Jurkat, Clone E6-1 (cell line): Measurements from ENCODE around the gene HPSE.
"Not testable (repeated sequence)": the region's sequence is repeated elsewhere in the genome, so short reads cannot be mapped to it uniquely, and the experiment has no call there.

ENCODE experiments used
- DNase-seq: peaks from one replicate; pipeline ENCODE4 v3.0.0-alpha.2; 2011; ENCODE audit warnings: low read depth, low spot score
- H3K4me3 ChIP-seq: 2 replicates; pipeline ENCODE4 v1.5.1; 2011; ENCODE audit warnings: mild to moderate bottlenecking, low read length, control low read depth, moderate library complexity

Gene HPSE

DNA sequence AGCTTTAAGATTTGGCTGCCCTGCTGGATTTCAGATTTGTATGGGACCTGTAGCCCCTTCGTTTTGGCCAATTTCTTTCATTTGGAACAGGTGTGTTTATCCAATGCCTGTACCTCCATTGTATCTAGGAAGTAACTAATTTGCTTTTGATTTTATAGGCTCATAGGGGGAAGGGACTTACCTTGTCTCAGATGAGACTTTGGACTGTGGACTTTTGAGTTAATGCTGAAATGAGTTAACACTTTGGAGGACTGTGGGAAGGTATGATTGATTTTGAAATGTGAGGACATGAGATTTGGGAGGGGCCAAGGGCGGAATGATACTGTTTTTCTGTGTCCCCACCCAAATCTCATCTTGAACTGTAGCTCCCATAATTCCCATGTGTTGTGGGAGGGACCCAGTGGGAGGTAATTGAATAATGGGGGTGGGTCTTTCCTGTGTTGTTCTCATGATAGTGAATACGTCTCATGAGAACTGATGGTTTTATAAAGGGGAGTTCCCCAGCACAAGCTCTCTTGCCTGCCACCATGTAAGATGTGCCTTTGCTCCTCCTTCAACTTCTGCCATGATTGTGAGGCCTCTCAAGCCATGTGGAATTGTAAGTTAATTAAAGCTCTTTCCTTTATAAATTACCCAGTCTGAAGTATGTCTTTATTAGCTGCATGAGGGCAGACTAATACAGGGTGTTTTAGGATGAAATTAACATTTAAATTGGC, 44.4 kb downstream of the HPSE start:
- not testable (repeated sequence) for DNase-seq

DNA sequence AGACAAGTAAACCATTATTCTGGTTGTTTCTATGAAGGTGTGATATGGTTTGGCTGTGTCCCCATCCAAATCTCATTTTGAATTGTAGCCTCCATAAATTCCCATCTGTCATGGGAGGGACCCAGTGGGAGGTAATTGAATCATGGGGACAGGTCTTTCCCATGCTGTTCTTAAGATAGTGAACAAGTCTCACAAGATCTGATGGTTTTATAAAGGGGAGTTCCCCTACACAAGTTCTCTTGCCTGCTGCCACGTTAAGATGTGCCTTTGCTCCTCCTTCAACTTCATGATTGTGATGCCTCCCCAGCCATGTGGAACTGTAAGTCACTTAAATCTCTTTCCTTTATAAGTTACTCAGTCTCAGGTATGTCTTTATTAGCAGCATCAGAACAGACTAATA, 46.3 kb downstream of the HPSE start:
- not testable (repeated sequence) for H3K4me3 ChIP-seq, DNase-seq

More for the DNA sequence above, 44.4 kb downstream of the HPSE start:
- not testable (repeated sequence) for H3K4me3 ChIP-seq

DNA sequence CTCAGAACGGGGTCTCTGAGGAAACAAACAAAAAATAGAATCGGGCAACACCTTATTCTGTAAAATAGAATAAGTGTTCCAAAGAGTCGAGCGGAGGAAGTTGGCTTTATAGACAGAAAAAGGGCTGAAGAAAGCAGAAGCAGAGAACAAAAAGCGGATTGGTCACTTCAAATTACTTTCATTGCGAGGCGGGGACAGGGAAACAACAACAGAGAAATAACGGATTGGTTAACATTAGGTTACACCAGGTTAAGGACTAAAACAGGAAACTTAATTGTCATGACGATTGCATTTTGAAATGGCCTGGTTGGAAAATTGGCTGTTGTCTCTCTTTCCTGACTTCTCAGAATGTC, 49.6 kb downstream of the HPSE start:
- H3K4me3 ChIP-seq: peak overlapping the region; percentile 72
- DNase-seq: no peak

GRCh38 chr4:83284193-83285054, 50.2 kb downstream of the HPSE start, which contains the start of gene COQ2:
TSS of gene COQ2 (minus strand) at chr4:83284798. CDS start at chr4:83284764, 34 bp downstream.
- DNase-seq: peak; percentile 82
- H3K4me3 ChIP-seq: peak within 1 kb of the TSS; percentile 72

DNA sequence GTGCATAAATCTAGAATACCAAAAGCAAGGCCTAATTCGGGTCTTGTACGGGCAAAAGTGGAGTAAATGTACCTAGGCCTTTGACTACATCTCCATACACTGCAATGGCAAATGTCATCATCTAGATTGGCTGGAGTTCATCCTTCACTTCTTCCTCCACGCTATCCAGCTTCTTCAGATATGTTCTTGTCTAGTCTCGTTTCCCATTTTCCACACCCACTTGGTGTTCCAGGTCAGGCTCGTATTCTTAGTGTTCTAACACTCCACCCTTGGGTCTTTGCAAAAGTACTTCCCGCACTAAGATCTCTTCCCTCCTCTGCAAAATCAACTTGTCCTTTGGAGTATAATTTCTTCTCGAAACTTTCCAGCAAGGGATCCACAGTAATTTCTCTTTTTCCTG, 51.5 kb downstream of the HPSE start:
- no peak for DNase-seq
- no peak overlapping the region for H3K4me3 ChIP-seq

DNA sequence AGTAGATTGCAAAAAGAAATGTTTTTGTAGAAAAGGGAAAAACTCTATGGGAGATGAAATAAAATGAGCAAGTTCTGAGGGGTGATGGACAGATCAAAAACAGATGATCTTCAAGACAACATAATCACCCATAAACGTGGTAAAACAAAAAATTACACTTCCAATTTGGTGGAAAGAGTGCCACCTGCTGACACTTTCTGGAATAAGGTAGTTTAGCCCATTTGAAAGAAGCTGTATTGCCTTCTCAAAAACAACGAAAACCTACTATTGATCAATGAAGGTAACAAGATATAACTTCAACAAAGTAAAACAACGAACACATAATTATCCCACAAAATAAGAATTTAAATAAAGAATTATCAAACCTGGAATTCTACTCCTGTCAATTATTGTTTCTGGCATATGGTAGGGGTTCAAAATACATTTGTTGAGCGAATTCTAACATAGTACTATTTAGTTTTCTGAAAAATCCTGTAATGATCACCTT, 52.6 kb downstream of the HPSE start:
- H3K4me3 ChIP-seq: no peak overlapping the region
- DNase-seq: peak; percentile 72

DNA sequence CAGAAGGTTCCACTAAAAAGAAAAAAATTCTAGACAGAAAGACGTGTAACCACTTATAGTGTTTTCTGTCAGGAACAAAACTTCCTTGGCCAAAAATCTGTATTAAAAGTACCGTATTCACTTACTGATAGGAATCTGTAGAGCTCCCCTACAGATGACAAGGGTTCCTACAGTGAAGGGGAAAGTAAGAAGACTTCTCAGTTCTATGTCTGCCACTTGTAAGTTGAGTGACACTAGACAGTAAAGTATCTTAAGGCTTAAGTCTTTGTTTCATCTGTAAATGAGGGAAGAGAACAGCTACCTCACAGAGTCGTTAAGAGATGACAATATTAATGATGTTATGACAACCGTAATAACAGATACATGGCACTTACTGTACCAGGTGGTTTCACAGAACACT, 53.3 kb downstream of the HPSE start:
- peak; percentile 23 for DNase-seq
- no peak overlapping the region for H3K4me3 ChIP-seq

- no peak overlapping the region for H3K4me3 ChIP-seq
- peak; percentile 48 for DNase-seq
Measured at GRCh38 chr4:83276299-83277040, 58.2 kb downstream of the HPSE start.

GRCh38 chr4:83273926-83274325, 60.7 kb downstream of the HPSE start:
- not testable (repeated sequence) for DNase-seq, H3K4me3 ChIP-seq

DNA sequence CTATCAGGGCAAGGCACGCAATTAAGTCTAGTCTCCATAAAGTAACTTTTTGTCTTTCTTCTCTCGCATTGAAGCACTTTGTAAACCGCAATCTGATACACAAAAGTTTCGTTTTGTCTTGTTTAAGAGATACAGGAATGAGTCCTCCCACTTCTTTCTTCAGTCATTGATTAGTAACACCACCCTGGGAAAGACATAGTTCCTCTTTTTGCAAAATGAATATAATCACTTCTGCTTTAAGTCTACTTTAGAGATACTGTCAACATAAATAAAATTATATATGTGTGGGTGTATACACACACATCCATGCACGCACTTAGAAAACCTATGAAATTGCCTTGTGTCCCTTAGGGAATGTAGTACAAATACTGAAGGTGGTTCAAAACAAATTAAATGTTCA, 61.7 kb downstream of the HPSE start:
- H3K4me3 ChIP-seq: no peak overlapping the region
- DNase-seq: no peak

- DNase-seq: no peak
- no peak overlapping the region for H3K4me3 ChIP-seq
Measured at GRCh38 chr4:83269256-83269655, 65.4 kb downstream of the HPSE start.

DNA sequence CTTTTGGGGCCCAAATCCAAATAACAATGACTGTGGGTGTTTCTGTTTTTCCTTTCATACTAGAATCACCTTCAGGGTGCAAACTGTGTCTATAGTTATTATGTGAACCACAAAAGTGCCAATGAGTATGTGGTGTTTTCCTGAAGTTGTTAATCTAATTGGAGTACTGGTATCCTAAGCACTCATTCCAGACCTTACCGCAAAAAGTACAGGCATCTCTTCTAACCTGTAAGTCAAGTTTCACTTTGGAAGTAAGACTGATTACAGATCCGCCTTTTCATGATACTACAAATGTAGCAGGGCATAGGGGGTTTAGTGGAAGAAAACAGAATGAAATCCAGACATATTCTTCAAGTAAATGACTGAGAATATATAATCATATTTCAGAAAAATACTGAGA, 66.2 kb downstream of the HPSE start:
- no peak for DNase-seq
- H3K4me3 ChIP-seq: no peak overlapping the region

- DNase-seq: no peak
- no peak overlapping the region for H3K4me3 ChIP-seq
Measured at GRCh38 chr4:83267830-83268475, 66.7 kb downstream of the HPSE start.

DNA sequence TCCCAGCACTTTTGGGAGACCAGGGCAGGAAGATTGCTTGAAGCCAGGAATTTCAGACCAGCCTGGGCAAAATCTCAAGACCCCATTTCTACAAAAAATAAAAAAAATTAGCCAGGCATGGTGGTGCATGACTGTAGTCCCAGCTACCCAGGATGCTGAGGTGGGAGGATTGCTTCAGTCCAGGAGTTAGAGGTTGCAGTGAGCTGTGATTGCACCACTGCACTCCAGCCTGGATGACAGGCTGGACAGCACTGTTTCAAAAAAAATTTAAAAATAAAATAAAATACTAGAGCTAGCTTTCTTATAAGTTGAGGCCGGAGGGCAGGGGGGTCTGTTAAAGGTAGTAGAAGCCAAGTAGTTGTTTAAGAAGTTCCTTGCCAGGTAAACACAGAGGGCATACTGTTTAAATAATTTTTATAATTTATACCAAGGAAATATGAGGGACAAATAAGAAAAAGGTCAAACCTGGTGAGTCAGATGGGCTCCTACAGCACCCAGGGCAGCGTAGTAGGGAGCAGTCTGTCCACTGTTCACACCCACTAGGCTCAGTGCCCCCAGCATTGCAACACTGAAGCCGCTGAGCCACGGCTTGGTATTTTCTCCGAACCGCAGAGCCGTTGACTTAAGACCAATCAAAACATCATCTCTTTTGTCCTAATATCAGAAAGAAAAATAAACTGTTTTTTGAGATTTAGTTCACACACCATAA, 67.4 kb downstream of the HPSE start:
- H3K4me3 ChIP-seq: no peak overlapping the region
- DNase-seq: no peak

GRCh38 chr4:83266689-83267088, 68.0 kb downstream of the HPSE start:
- no peak overlapping the region for H3K4me3 ChIP-seq
- peak; percentile 28 for DNase-seq

- no peak for DNase-seq
- H3K4me3 ChIP-seq: no peak overlapping the region
Measured at GRCh38 chr4:83263106-83263505, 71.5 kb downstream of the HPSE start.

- H3K4me3 ChIP-seq: no peak overlapping the region
Measured at GRCh38 chr4:83262682-83263081, 72.0 kb downstream of the HPSE start.

DNA sequence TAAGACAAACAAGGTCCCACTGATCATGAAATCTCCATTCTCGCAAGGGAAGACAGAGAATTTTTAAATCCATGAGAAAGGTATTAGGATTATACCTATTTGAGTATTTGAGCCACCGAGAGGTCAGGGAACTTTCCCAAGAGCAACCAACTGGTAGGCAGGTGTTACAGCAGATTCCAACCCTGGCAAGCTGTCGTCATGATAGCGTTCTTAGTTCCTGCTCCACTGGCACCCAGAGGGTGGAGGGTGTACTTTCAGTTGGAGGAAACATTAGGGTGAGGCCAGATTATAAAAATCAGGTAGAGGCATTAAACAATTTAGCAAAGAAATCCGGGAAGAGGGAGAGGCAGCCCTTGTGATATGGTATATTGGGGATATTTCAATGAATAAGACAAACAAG, 73.3 kb downstream of the HPSE start:
- DNase-seq: no peak
- H3K4me3 ChIP-seq: no peak overlapping the region

More at GRCh38 chr4:83262682-83263081, 72.0 kb downstream of the HPSE start:
- no peak for DNase-seq

DNA sequence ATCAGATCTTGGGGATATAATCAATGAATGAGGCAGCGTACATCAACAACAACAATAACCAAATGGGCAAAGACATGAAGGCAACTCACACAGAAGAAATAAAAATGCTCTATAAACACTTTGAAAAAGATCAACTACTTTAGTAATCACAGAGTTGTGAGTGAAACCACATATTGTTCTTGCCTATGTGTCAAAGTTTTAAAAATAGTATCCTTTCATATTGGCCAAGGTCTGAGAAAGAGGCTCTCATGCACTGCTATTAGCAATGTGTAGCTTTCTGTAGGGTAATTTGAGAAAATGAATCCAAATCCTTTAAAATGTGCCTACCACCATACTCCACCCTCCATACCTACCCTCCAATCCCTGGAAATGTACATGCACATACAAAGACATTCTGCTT, 75.1 kb downstream of the HPSE start:
- DNase-seq: no peak
- no peak overlapping the region for H3K4me3 ChIP-seq
